SK-N-SH (cell line): Measurements from ENCODE around the gene PDZD8. TPM values are rescaled to one million over a fixed set of nuclear protein-coding genes. Genes with fewer than 3 reads are reported as not detected.

Experiments
- CTCF ChIA-PET: fragments of 300-600, 350-600 bp; formaldehyde crosslinking; extraction: SDS; loops from one replicate; lab custom pipeline; 2021; lab: Yijun Ruan, JAX
- POLR2A ChIA-PET: fragments of 350-600 bp; sonication (Branson Sonifier 250); formaldehyde crosslinking; extraction: SDS; loops from one replicate; lab custom pipeline; 2020; ENCODE audit warnings: antibody characterized with exemption, inconsistent platforms; lab: Yijun Ruan, JAX
- DNase-seq: peaks from one replicate; pipeline ENCODE4 v3.0.0; 2012
- H2AFZ ChIP-seq: fragments of 200-600 bp; sonication (generic); 2 replicates; pipeline ENCODE4 v1.8.1; 2016; ENCODE audit warnings: antibody characterized with exemption, mild to moderate bottlenecking, low read depth
- H3F3A ChIP-seq: fragments of 200-600 bp; sonication (generic); replicated peaks from 2 replicates; pipeline ENCODE3; 2016; ENCODE audit warnings: antibody characterized with exemption, mild to moderate bottlenecking; ENCODE audit not compliant: insufficient read depth
- H3K27ac ChIP-seq, 2 experiments: fragments of 200-500 bp in 1 of 2; fragments of 200-600 bp in 1 of 2; sonication (Bioruptor generic) in 1 of 2; sonication (generic), shearing (Covaris generic) in 1 of 2; 2 replicates each; pipeline versions ENCODE4 v1.5.1 to v1.6.1; 2014 to 2016; ENCODE audit warnings: low read depth in 2 of 2, inconsistent platforms in 1 of 2, low read length in 1 of 2, mild to moderate bottlenecking in 1 of 2, mixed read lengths in 1 of 2
- H3K27me3 ChIP-seq: fragments of 200-600 bp; sonication (generic), shearing (Covaris generic); 2 replicates; pipeline ENCODE4 v1.6.1; 2016; ENCODE audit warnings: mixed run types; ENCODE audit not compliant: insufficient read depth
- H3K36me3 ChIP-seq, 2 experiments: fragments of 200-500 bp in 1 of 2; fragments of 200-600 bp in 1 of 2; sonication (Bioruptor generic) in 1 of 2; sonication (generic) in 1 of 2; replicated peaks in 1 of 2; 2 replicates each; pipeline versions ENCODE3 to v1.5.1; 2014 to 2016; ENCODE audit warnings: low read length in 1 of 2, mild to moderate bottlenecking in 1 of 2; ENCODE audit not compliant: insufficient read depth in 2 of 2, control insufficient read depth in 1 of 2
- H3K4me1 ChIP-seq, 2 experiments: fragments of 200-500 bp in 1 of 2; fragments of 200-600 bp in 1 of 2; sonication (Bioruptor generic) in 1 of 2; sonication (generic), shearing (Covaris generic) in 1 of 2; 2 replicates each; pipeline versions ENCODE4 v1.5.1 to v1.6.1; 2014 to 2016; ENCODE audit warnings: low read depth in 1 of 2, low read length in 1 of 2, mixed run types in 1 of 2; ENCODE audit not compliant: insufficient read depth in 2 of 2, control insufficient read depth in 1 of 2
- H3K4me2 ChIP-seq: fragments of 200-600 bp; sonication (generic), shearing (Covaris generic); 2 replicates; pipeline ENCODE4 v1.6.1; 2017; ENCODE audit warnings: mixed run types
- H3K4me3 ChIP-seq, 2 experiments: fragments of 200-500 bp in 1 of 2; fragments of 200-600 bp in 1 of 2; sonication (Bioruptor generic) in 1 of 2; sonication (generic), shearing (Covaris generic) in 1 of 2; 2 replicates each; pipeline versions ENCODE4 v1.5.1 to v1.8.1; 2014 to 2016; ENCODE audit warnings: low read depth in 2 of 2, inconsistent platforms in 1 of 2, low read length in 1 of 2, mild to moderate bottlenecking in 1 of 2, mixed read lengths in 1 of 2, moderate library complexity in 1 of 2
- H3K79me2 ChIP-seq: fragments of 200-600 bp; sonication (generic); 2 replicates; pipeline ENCODE4 v1.8.1; 2017; ENCODE audit warnings: mild to moderate bottlenecking; ENCODE audit not compliant: insufficient read depth
- H3K9ac ChIP-seq: fragments of 200-600 bp; sonication (generic); 2 replicates; pipeline ENCODE4 v1.6.1; 2017; ENCODE audit warnings: mixed run types
- H3K9me2 ChIP-seq: fragments of 200-600 bp; sonication (generic); 2 replicates; pipeline ENCODE4 v1.6.1; 2017; ENCODE audit warnings: mixed run types
- H3K9me3 ChIP-seq: fragments of 200-600 bp; sonication (generic); 2 replicates; pipeline ENCODE4 v1.6.1; 2017; ENCODE audit warnings: mixed run types, mild to moderate bottlenecking, moderate library complexity
- H4K20me1 ChIP-seq: fragments of 200-600 bp; sonication (generic); 2 replicates; pipeline ENCODE4 v1.6.1; 2017; ENCODE audit warnings: mild to moderate bottlenecking, mixed run types; ENCODE audit not compliant: insufficient read depth
- ELF1 ChIP-seq: IDR thresholded peaks from 2 replicates; pipeline ENCODE4 v1.4.0; 2012
- EP300 ChIP-seq, 2 experiments: IDR thresholded peaks; 2 replicates each; pipeline versions ENCODE4 v1.4.0 to v1.6.1; 2012; ENCODE audit warnings: borderline replicate concordance in 1 of 2, low read depth in 1 of 2, low read length in 1 of 2
- FOSL2 ChIP-seq: IDR thresholded peaks from 2 replicates; pipeline ENCODE4 v1.4.0; 2012; ENCODE audit warnings: low read depth, mild to moderate bottlenecking, moderate library complexity, borderline replicate concordance
- GATA2 ChIP-seq: sonication (generic); formaldehyde crosslinking; IDR thresholded peaks from 2 replicates; pipeline ENCODE4 v1.5.0; 2020; ENCODE audit warnings: mild to moderate bottlenecking, missing genetic modification reagents
- POLR2AphosphoS5 ChIP-seq: IDR thresholded peaks from 2 replicates; pipeline ENCODE4 v1.6.1; 2012; ENCODE audit warnings: low read depth, low read length
- REST ChIP-seq: IDR thresholded peaks from 2 replicates; pipeline ENCODE4 v1.6.1; 2012; ENCODE audit warnings: mild to moderate bottlenecking, low read depth, low read length, moderate library complexity
- RFX5 ChIP-seq: IDR thresholded peaks from 2 replicates; pipeline ENCODE4 v1.6.1; 2012; ENCODE audit warnings: mild to moderate bottlenecking, improper control_type of control experiment, low read length
- SIN3A ChIP-seq: IDR thresholded peaks from 2 replicates; pipeline ENCODE4 v1.6.1; 2012; ENCODE audit warnings: low read depth, mild to moderate bottlenecking, low read length, moderate library complexity, borderline replicate concordance
- SMC3 ChIP-seq: IDR thresholded peaks from 2 replicates; pipeline ENCODE4 v1.6.1; 2012; ENCODE audit warnings: low read depth, low read length, improper control_type of control experiment
- TCF12 ChIP-seq: IDR thresholded peaks from 2 replicates; pipeline ENCODE4 v1.4.0; 2012
- WGBS: methylation state at CpG from one replicate; pipeline ENCODE4 v1.1.6; 2017; ENCODE audit warnings: low lambda C conversion rate; 5-methylcytosine and 5-hydroxymethylcytosine counted together
- polyA plus RNA-seq, 3 experiments: library from polyadenylated mRNA; depleted of rRNA; stranded (reverse); fragments of >200 nt; gene quantifications; 2 replicates each; pipeline ENCODE4 v1.2.3, GENCODE V29; 2012
- TF ChIP-seq, protein P1 (sequence below): fragments of 150-350 bp; IDR thresholded peaks from 2 replicates; pipeline ENCODE4 v1.6.1; 2016; ENCODE audit warnings: mild to moderate bottlenecking, low read depth, low read length

Gene PDZD8
- polyA plus RNA-seq, 1 of the 3 experiments (the other 2 are of a cell fraction) = 6.6 TPM

DNA sequence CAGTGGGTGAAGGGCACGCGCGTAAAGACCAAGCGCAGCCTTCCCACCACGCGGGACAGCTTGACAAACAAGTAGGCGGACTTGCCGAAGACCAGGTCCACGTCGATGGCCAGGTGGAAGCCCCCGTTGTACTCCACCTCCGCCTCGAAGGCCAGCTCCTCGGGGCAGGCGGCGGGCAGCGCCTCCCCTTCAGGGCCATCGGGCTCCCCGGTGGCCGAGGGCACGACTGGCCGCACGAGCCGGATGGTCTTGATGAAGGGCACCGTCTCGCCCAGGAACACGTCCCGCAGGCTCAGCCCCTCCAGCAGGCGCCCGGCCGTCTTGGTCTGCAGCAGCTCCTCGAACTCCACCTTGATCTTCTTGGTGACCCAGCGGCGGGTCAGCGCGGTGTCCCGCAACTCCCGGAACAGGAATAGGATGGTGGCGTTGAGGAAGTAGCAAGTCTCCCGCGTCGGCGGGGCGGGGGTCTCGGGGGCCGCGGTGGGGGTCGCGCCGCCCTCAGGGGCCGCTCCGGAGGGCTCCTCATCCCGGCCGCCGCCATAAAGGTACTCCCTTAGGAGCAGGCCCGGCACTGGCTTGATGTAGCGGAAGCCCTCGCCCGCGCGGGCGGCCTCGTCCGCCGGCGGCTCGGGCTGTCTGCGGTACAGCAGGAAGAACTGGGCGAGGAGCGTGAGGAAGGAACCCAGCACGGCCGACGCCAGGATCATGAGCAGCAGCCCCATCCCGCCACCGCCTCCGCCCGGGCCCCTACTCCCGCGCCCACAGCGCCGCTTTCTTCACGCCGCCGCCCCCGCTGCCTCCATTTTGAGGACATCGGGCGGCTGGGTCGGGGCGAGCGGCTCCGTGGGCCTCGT, 507 bp downstream of the PDZD8 start:
- Histone ChIP-seq H3F3A (no peaks in the 10 kb centered on the region), H3K4me2 (peak overlapping the region; percentile 97), H3K27ac (peak overlapping the region; percentile 71 to 83), H4K20me1 (peaks cover 48% of the 10 kb centered on the region), H3K9ac (peak overlapping the region; percentile 71), H3K4me3 (peak overlapping the region; percentile 89 to 93), H3K36me3 (no peaks in the 10 kb centered on the region), H3K79me2 (peaks cover 52% of the 10 kb centered on the region), H2AFZ (peak overlapping the region; percentile 37; the same call in 1 of the 2 replicates), H3K9me3 (no peaks in the 10 kb centered on the region), H3K27me3 (peaks cover 7% of the 10 kb centered on the region), H3K4me1 (peaks cover 6 to 14% of the 10 kb centered on the region in 2 experiments; a peak in 2 of 4 replicates), H3K9me2 (no peaks in the 10 kb centered on the region)
- WGBS = 0% methylated on average over 16 of the region's 92 CpGs
- DNase-seq = peak; percentile 54
- TF ChIP-seq EP300 (IDR thresholded peaks at IDR 0.05; ENCODE audit: borderline replicate concordance in 1 of 2, low read depth in 1 of 2, low read length in 1 of 2) (no peak), TCF12 (no peak), SIN3A (no peak), FOSL2 (no peak), SMC3 (no peak), POLR2AphosphoS5 (no peak), GATA2 (no peak), RFX5 (no peak), ELF1 (no peak)
- TF ChIP-seq, protein P1, sequence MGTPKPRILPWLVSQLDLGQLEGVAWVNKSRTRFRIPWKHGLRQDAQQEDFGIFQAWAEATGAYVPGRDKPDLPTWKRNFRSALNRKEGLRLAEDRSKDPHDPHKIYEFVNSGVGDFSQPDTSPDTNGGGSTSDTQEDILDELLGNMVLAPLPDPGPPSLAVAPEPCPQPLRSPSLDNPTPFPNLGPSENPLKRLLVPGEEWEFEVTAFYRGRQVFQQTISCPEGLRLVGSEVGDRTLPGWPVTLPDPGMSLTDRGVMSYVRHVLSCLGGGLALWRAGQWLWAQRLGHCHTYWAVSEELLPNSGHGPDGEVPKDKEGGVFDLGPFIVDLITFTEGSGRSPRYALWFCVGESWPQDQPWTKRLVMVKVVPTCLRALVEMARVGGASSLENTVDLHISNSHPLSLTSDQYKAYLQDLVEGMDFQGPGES = no peak
- ChIA-PET CTCF (interaction anchor here (0.6 to 1.4 kb wide), 7 partner anchors 10 to 158 kb away, joined by 3 to 8 read pairs (median 3); no protein-coding TSS in a partner anchor), POLR2A (no interaction called here)

DNA sequence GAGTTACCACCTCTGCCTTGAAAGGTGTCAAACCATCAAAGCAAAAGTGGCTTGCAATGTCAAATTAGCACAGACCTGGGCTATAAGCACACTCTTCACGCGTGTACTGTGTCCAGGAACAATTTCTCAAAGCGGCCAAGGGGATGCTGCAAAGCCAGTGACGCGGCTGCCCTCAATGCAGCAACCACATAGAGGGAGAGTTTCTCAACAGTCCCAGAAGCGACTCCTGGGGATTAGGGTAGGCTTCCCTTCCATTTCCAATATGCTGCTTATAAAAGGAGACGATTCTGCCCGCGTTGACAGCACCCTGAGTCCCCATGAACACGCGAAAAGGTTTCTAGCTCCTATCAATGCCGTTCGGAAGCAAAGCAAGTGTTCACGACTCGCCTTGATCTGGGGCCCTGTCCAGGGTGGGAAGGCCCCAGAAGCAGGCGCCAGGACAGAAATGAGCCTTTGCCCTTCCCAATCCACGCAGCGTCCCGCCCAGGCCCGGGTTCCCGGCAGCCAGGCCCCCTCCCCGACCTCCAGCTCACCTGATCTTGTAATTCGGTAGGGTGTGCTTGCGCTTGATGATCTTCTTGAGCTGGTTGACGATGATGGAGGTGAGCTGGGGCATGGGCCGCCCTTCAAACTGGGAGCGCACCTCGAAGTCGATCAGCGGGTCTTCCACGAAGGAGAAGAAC, 1.3 kb downstream of the PDZD8 start:
- DNase-seq = peak; percentile 47
- H3K9ac ChIP-seq = peak overlapping the region; percentile 71
- WGBS = 28% methylated on average over 15 of the region's 31 CpGs
- peak overlapping the region in 1 of 2 experiments; percentile 71; a peak in 1 of 4 replicates for H3K27ac ChIP-seq
- no peaks in the 10 kb centered on the region for H3K36me3 ChIP-seq
- CTCF ChIA-PET = interaction anchor here (0.6 to 1.4 kb wide), 7 partner anchors 11 to 157 kb away, joined by 3 to 8 read pairs (median 3); no protein-coding TSS in a partner anchor
- H4K20me1 ChIP-seq = peaks cover 55% of the 10 kb centered on the region
- POLR2A ChIA-PET = no interaction called here
- no peaks in the 10 kb centered on the region for H3K9me2 ChIP-seq
- H3F3A ChIP-seq = no peaks in the 10 kb centered on the region
- no peak overlapping the region for H2AFZ ChIP-seq
- H3K4me3 ChIP-seq = peak overlapping the region; percentile 89 to 93
- no peaks in the 10 kb centered on the region for H3K27me3 ChIP-seq
- H3K79me2 ChIP-seq = peaks cover 59% of the 10 kb centered on the region
- H3K4me1 ChIP-seq = peaks cover 6 to 14% of the 10 kb centered on the region in 2 experiments; a peak in 2 of 4 replicates
- TF ChIP-seq, protein P1 = no peak
- TF ChIP-seq REST = peak; percentile 75; the same call in 1 of the 2 replicates
- peak overlapping the region; percentile 97 for H3K4me2 ChIP-seq
- H3K9me3 ChIP-seq = no peaks in the 10 kb centered on the region
